ENCODE results near the gene HRK. TPM values are rescaled to one million over a fixed set of nuclear protein-coding genes. Genes with fewer than 3 reads are reported as not detected.

The HRK gene
- total RNA-seq, 2 experiments from 2014 or later, result not detected

- no peak overlapping the region for H3K4me3 Mint-ChIP-seq
- ATAC-seq (no peak), DNase-seq (no peak)
- CTCF ChIA-PET, result no interaction called here
- H3K9me3 Mint-ChIP-seq (ENCODE audit: low read depth), result no peaks in the 10 kb centered on the region
- no peaks in the 10 kb centered on the region for H3K36me3 Mint-ChIP-seq
- no peaks in the 10 kb centered on the region for H3K4me1 Mint-ChIP-seq
- H3K27ac Mint-ChIP-seq, result no peak overlapping the region
- peaks cover 7% of the 10 kb centered on the region for H3K27me3 Mint-ChIP-seq
These were observed 28.9 kb downstream of the HRK start for GRCh38 chr12:116852303-116852702.

- no peak for DNase-seq
- CTCF ChIA-PET, result no interaction called here
- Mint-ChIP-seq H3K9me3 (ENCODE audit: low read depth) (no peaks in the 10 kb centered on the region), H3K27ac (no peak overlapping the region), H3K4me1 (no peaks in the 10 kb centered on the region), H3K27me3 (no peaks in the 10 kb centered on the region), H3K36me3 (no peaks in the 10 kb centered on the region), H3K4me3 (no peak overlapping the region)
- no peak for ATAC-seq
These were observed 32.0 kb downstream of the HRK start for GRCh38 chr12:116849216-116849615.

- no peaks in the 10 kb centered on the region for H3K36me3 Mint-ChIP-seq
These were observed 38.2 kb downstream of the HRK start for GRCh38 chr12:116843085-116843484.

GRCh38 chr12:116839287-116839830 lies 41.9 kb downstream of the HRK start:
- no peak overlapping the region for H3K4me3 Mint-ChIP-seq
- no peaks in the 10 kb centered on the region for H3K27me3 Mint-ChIP-seq
- H3K36me3 Mint-ChIP-seq, result peaks cover 2% of the 10 kb centered on the region
- DNase-seq, result no peak
- no peak for ATAC-seq
- no peaks in the 10 kb centered on the region for H3K4me1 Mint-ChIP-seq
- no peaks in the 10 kb centered on the region for H3K9me3 Mint-ChIP-seq (ENCODE audit: low read depth)
- CTCF ChIA-PET, result no interaction called here
- H3K27ac Mint-ChIP-seq, result no peak overlapping the region

More at GRCh38 chr12:116843085-116843484, 38.2 kb downstream of the HRK start:
- Mint-ChIP-seq H3K4me3 (no peak overlapping the region), H3K4me1 (no peaks in the 10 kb centered on the region), H3K9me3 (ENCODE audit: low read depth) (no peaks in the 10 kb centered on the region), H3K27ac (no peak overlapping the region), H3K27me3 (no peaks in the 10 kb centered on the region)
- DNase-seq (no peak), ATAC-seq (no peak)
- CTCF ChIA-PET, result interaction anchor here (0.7 kb wide), 1 partner anchor 195 kb away, joined by 3 read pairs; no protein-coding TSS in a partner anchor

GRCh38 chr12:116838365-116838764 lies 42.9 kb downstream of the HRK start:
- CTCF ChIA-PET, result no interaction called here
- Mint-ChIP-seq H3K4me1 (no peaks in the 10 kb centered on the region), H3K36me3 (peaks cover 2% of the 10 kb centered on the region), H3K27ac (no peak overlapping the region), H3K27me3 (no peaks in the 10 kb centered on the region), H3K4me3 (no peak overlapping the region), H3K9me3 (ENCODE audit: low read depth) (no peaks in the 10 kb centered on the region)
- DNase-seq (no peak), ATAC-seq (no peak)

GRCh38 chr12:116837097-116837496 lies 44.1 kb downstream of the HRK start:
- Mint-ChIP-seq H3K4me1 (no peaks in the 10 kb centered on the region), H3K4me3 (no peak overlapping the region), H3K27ac (no peak overlapping the region), H3K9me3 (ENCODE audit: low read depth) (no peaks in the 10 kb centered on the region), H3K27me3 (no peaks in the 10 kb centered on the region), H3K36me3 (peaks cover 2% of the 10 kb centered on the region)
- DNase-seq (no peak), ATAC-seq (no peak)
- CTCF ChIA-PET, result no interaction called here

- H3K36me3 Mint-ChIP-seq, result peaks cover 2% of the 10 kb centered on the region
- no peak overlapping the region for H3K4me3 Mint-ChIP-seq
- no peaks in the 10 kb centered on the region for H3K27me3 Mint-ChIP-seq
- CTCF ChIA-PET, result no interaction called here
- no peak overlapping the region for H3K27ac Mint-ChIP-seq
- ATAC-seq, result no peak
- H3K4me1 Mint-ChIP-seq, result no peaks in the 10 kb centered on the region
- DNase-seq, result no peak
- H3K9me3 Mint-ChIP-seq (ENCODE audit: low read depth), result no peaks in the 10 kb centered on the region
These were observed 45.8 kb downstream of the HRK start for GRCh38 chr12:116835484-116835883.

- CTCF ChIA-PET, result no interaction called here
These were observed 47.8 kb downstream of the HRK start for GRCh38 chr12:116833474-116833873.

GRCh38 chr12:116832353-116832752 lies 48.9 kb downstream of the HRK start:
- Mint-ChIP-seq H3K9me3 (ENCODE audit: low read depth) (no peaks in the 10 kb centered on the region), H3K27me3 (no peaks in the 10 kb centered on the region), H3K36me3 (peaks cover 2% of the 10 kb centered on the region), H3K4me1 (no peaks in the 10 kb centered on the region), H3K27ac (no peak overlapping the region), H3K4me3 (no peak overlapping the region)
- ATAC-seq (no peak), DNase-seq (no peak)
- CTCF ChIA-PET, result no interaction called here

More at GRCh38 chr12:116833474-116833873, 47.8 kb downstream of the HRK start:
- no peaks in the 10 kb centered on the region for H3K4me1 Mint-ChIP-seq
- no peak for ATAC-seq
- no peak overlapping the region for H3K4me3 Mint-ChIP-seq
- no peak overlapping the region for H3K27ac Mint-ChIP-seq
- no peaks in the 10 kb centered on the region for H3K9me3 Mint-ChIP-seq (ENCODE audit: low read depth)
- H3K27me3 Mint-ChIP-seq, result no peaks in the 10 kb centered on the region
- H3K36me3 Mint-ChIP-seq, result peaks cover 2% of the 10 kb centered on the region
- DNase-seq, result no peak

- Mint-ChIP-seq H3K36me3 (no peaks in the 10 kb centered on the region), H3K4me3 (no peak overlapping the region), H3K9me3 (ENCODE audit: low read depth) (no peaks in the 10 kb centered on the region), H3K4me1 (no peaks in the 10 kb centered on the region), H3K27me3 (no peaks in the 10 kb centered on the region), H3K27ac (no peak overlapping the region)
- CTCF ChIA-PET, result interaction anchor here (0.6 to 0.8 kb wide), 3 partner anchors 19 to 537 kb away, joined by 3 read pairs; no protein-coding TSS in a partner anchor
- DNase-seq, result no peak
- no peak for ATAC-seq
These were observed 53.8 kb downstream of the HRK start for GRCh38 chr12:116827432-116827831.

- Mint-ChIP-seq H3K4me1 (peaks cover 20% of the 10 kb centered on the region), H3K27ac (no peak overlapping the region), H3K36me3 (no peaks in the 10 kb centered on the region), H3K27me3 (peaks cover 9% of the 10 kb centered on the region), H3K4me3 (no peak overlapping the region), H3K9me3 (ENCODE audit: low read depth) (no peaks in the 10 kb centered on the region)
- no peak for ATAC-seq
- CTCF ChIA-PET, result no interaction called here
- no peak for DNase-seq
These were observed 60.0 kb downstream of the HRK start for GRCh38 chr12:116821291-116821690.

- peaks cover 9% of the 10 kb centered on the region for H3K27me3 Mint-ChIP-seq
- no peaks in the 10 kb centered on the region for H3K9me3 Mint-ChIP-seq (ENCODE audit: low read depth)
- H3K36me3 Mint-ChIP-seq, result no peaks in the 10 kb centered on the region
- no peak for ATAC-seq
- H3K27ac Mint-ChIP-seq, result peak overlapping the region; percentile 8
- CTCF ChIA-PET, result no interaction called here
- peaks cover 20% of the 10 kb centered on the region for H3K4me1 Mint-ChIP-seq
- H3K4me3 Mint-ChIP-seq, result peak overlapping the region; percentile 38
- DNase-seq, result no peak
These were observed 61.1 kb downstream of the HRK start for GRCh38 chr12:116820064-116820656.

GRCh38 chr12:116818948-116819832 lies 62.1 kb downstream of the HRK start:
- H3K36me3 Mint-ChIP-seq, result no peaks in the 10 kb centered on the region
- H3K4me1 Mint-ChIP-seq, result peaks cover 20% of the 10 kb centered on the region
- peak overlapping the region; percentile 92 for H3K4me3 Mint-ChIP-seq
- H3K27ac Mint-ChIP-seq, result peak overlapping the region; percentile 90
- DNase-seq (peak; percentile 91), ATAC-seq (peak; percentile 95)
- H3K9me3 Mint-ChIP-seq (ENCODE audit: low read depth), result no peaks in the 10 kb centered on the region
- H3K27me3 Mint-ChIP-seq, result peaks cover 9% of the 10 kb centered on the region
- CTCF ChIA-PET, result no interaction called here

All from activated CD8-positive, alpha-beta memory T cell treated with anti-CD3 and anti-CD28 coated beads, Interleukin-2, amount 10 ng/mL, durations not matched to agents 7 days and 5 days (primary cell).